Smooth muscle cell (in vitro differentiated cells): ENCODE results near the gene OR52A1. TPM values are rescaled to one million over a fixed set of nuclear protein-coding genes. Genes with fewer than 3 reads are reported as not detected.

Experiments used
- DNase-seq: peaks from one replicate; lab custom pipeline; 2025; ENCODE audit not compliant: unreplicated experiment; lab: John Stamatoyannopoulos, UW
- H2AFZ ChIP-seq: fragments of 200-600 bp; sonication (generic); 2 replicates; pipeline ENCODE4 v1.6.0; 2016; ENCODE audit warnings: antibody characterized with exemption, low read depth, mild to moderate bottlenecking
- H3F3A ChIP-seq: fragments of 200-600 bp; sonication (generic); 2 replicates; pipeline ENCODE4 v1.6.0; 2017; ENCODE audit warnings: antibody characterized with exemption, low read depth
- H3K27ac ChIP-seq: fragments of 200-600 bp; sonication (generic); 2 replicates; pipeline ENCODE4 v1.5.1; 2016; ENCODE audit warnings: low read depth, mild to moderate bottlenecking
- H3K27me3 ChIP-seq: fragments of 200-600 bp; sonication (generic); 2 replicates; pipeline ENCODE4 v1.6.1; 2016; ENCODE audit warnings: low read depth, mild to moderate bottlenecking
- H3K36me3 ChIP-seq: fragments of 200-600 bp; sonication (generic); 2 replicates; pipeline ENCODE4 v1.5.1; 2016; ENCODE audit warnings: low read depth
- H3K4me1 ChIP-seq: fragments of 200-600 bp; sonication (generic); 2 replicates; pipeline ENCODE4 v1.5.1; 2016; ENCODE audit warnings: low read depth
- H3K4me2 ChIP-seq: fragments of 200-600 bp; sonication (generic); 2 replicates; pipeline ENCODE4 v1.6.0; 2016; ENCODE audit warnings: mild to moderate bottlenecking
- H3K4me3 ChIP-seq: fragments of 200-600 bp; sonication (generic); 2 replicates; pipeline ENCODE4 v1.5.1; 2016; ENCODE audit warnings: mild to moderate bottlenecking
- H3K79me2 ChIP-seq: fragments of 200-600 bp; sonication (generic); 2 replicates; pipeline ENCODE4 v1.6.0; 2016; ENCODE audit warnings: low read depth, mild to moderate bottlenecking
- H3K9ac ChIP-seq: fragments of 200-600 bp; sonication (generic); 2 replicates; pipeline ENCODE4 v1.6.0; 2016; ENCODE audit warnings: low read depth
- H3K9me3 ChIP-seq: fragments of 200-600 bp; sonication (generic); replicated peaks from 2 replicates; pipeline ENCODE4 v1.5.1; 2016; ENCODE audit warnings: low read depth
- H4K20me1 ChIP-seq: fragments of 200-600 bp; sonication (generic); 2 replicates; pipeline ENCODE4 v1.6.0; 2016; ENCODE audit warnings: low read depth
- WGBS: methylation state at CpG from one replicate; pipeline ENCODE4 v1.1.7; 2016; ENCODE audit warnings: low lambda C conversion rate; 5-methylcytosine and 5-hydroxymethylcytosine counted together
- polyA plus RNA-seq: library from polyadenylated mRNA; unstranded; fragments of >200 nt; fragmentation: Nextera tagmentation; extraction: Ambion mirVana; gene quantifications from 2 replicates; pipeline ENCODE4 v1.2.1, GENCODE V29; 2016
- total RNA-seq: library from RNA; depleted of rRNA; stranded (reverse); fragments of >200 nt; gene quantifications from 2 replicates; pipeline ENCODE4 v1.2.3, GENCODE V29; 2014
- TF ChIP-seq, protein P1 (sequence below): fragments of 200-600 bp; sonication (generic); IDR thresholded peaks from 2 replicates; pipeline ENCODE4 v1.5.1; 2017; ENCODE audit warnings: borderline replicate concordance, mild to moderate bottlenecking, antibody characterized with exemption; ENCODE audit not compliant: insufficient read depth, poor library complexity, severe bottlenecking

The OR52A1 gene
- total and polyA plus RNA-seq, 2 experiments from 2014 or later: not detected

DNA sequence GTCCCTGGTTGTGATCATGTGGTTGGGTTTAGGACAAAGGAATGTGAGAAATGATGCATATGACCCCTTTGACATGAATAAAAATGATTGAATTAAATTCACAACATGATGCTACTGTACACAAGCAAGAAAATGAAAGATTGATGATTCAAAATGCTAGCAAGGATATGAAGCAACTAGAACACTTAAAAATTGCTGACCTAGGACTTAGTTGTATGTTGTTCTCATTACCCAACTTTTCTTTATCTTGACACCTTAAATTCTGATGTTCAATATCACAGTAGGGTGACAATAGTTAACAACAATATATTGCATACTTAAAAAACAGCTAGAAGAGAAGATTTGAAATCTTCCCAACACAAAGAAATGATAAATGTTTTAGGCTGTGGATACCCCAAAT lies 37.0 kb downstream of the OR52A1 start:
- no peak overlapping the region for H2AFZ ChIP-seq

DNA sequence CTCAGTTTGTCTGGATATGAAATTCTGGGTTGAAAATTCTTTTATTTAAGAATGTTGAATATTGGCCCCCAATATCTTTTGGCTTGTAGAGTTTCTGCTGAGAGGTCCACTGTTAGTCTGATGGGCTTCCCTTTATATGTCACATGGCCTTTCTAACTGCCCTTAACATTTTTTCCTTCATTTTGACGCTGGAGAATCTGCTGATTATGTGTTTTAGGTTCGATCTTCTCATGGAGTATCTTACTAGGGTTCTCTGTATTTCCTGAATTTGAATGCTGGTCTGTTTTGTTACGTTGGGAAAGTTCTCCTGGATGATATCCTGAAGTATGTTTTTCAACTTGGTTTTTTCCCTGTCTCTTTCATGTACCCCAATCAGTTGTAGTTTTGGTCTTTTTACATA lies 39.2 kb downstream of the OR52A1 start:
- 86% methylated on average over 3 of the region's 3 CpGs for WGBS
- TF ChIP-seq, protein P1, sequence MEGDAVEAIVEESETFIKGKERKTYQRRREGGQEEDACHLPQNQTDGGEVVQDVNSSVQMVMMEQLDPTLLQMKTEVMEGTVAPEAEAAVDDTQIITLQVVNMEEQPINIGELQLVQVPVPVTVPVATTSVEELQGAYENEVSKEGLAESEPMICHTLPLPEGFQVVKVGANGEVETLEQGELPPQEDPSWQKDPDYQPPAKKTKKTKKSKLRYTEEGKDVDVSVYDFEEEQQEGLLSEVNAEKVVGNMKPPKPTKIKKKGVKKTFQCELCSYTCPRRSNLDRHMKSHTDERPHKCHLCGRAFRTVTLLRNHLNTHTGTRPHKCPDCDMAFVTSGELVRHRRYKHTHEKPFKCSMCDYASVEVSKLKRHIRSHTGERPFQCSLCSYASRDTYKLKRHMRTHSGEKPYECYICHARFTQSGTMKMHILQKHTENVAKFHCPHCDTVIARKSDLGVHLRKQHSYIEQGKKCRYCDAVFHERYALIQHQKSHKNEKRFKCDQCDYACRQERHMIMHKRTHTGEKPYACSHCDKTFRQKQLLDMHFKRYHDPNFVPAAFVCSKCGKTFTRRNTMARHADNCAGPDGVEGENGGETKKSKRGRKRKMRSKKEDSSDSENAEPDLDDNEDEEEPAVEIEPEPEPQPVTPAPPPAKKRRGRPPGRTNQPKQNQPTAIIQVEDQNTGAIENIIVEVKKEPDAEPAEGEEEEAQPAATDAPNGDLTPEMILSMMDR: no peak

More for the DNA sequence above, 37.0 kb downstream of the OR52A1 start:
- Histone ChIP-seq H3K4me2 (no peak overlapping the region), H3K27ac (no peak overlapping the region), H3K36me3 (no peaks in the 10 kb centered on the region), H3K9me3 (no peaks in the 10 kb centered on the region), H3K4me3 (no peak overlapping the region), H4K20me1 (no peaks in the 10 kb centered on the region), H3K79me2 (no peaks in the 10 kb centered on the region), H3F3A (no peaks in the 10 kb centered on the region), H3K4me1 (no peaks in the 10 kb centered on the region), H3K9ac (no peak overlapping the region), H3K27me3 (no peaks in the 10 kb centered on the region)
- TF ChIP-seq, protein P1: no peak
- no peak for DNase-seq

DNA sequence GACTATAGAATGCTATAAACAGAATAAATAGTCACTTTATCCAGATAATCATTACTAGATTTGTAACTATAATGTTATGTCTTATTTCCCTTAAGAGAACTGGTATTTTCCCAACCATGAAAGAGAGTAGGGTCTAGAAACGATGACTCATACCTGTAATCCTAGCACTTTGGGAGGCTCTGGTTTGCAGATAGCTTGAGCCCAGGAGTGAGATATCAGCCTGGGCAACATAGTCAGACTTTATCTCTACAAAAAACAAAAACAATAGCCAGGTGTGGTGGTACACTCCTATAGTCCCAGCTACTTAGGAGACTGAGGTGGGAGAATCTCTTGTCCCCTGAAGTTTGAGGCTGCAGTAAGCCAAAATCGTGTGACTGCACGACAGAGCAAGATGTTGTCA lies 47.3 kb downstream of the OR52A1 start:
- Histone ChIP-seq H4K20me1 (no peaks in the 10 kb centered on the region), H3K27ac (no peak overlapping the region), H3K79me2 (no peaks in the 10 kb centered on the region), H3K27me3 (no peaks in the 10 kb centered on the region), H3K9me3 (no peaks in the 10 kb centered on the region), H3K4me3 (no peak overlapping the region), H3K4me1 (no peaks in the 10 kb centered on the region), H3K4me2 (no peak overlapping the region), H2AFZ (no peak overlapping the region), H3K9ac (no peak overlapping the region), H3K36me3 (no peaks in the 10 kb centered on the region), H3F3A (no peaks in the 10 kb centered on the region)
- TF ChIP-seq, protein P1: no peak
- DNase-seq: no peak
- WGBS: 72% methylated on average over 3 of the region's 3 CpGs

More for the DNA sequence above, 39.2 kb downstream of the OR52A1 start:
- no peaks in the 10 kb centered on the region for H3K9me3 ChIP-seq
- H3K36me3 ChIP-seq: no peaks in the 10 kb centered on the region
- no peaks in the 10 kb centered on the region for H4K20me1 ChIP-seq
- H3K4me3 ChIP-seq: no peak overlapping the region
- DNase-seq: no peak
- no peaks in the 10 kb centered on the region for H3K4me1 ChIP-seq
- H3K9ac ChIP-seq: no peak overlapping the region
- H3K27me3 ChIP-seq: no peaks in the 10 kb centered on the region
- no peak overlapping the region for H2AFZ ChIP-seq
- no peak overlapping the region for H3K27ac ChIP-seq
- no peaks in the 10 kb centered on the region for H3K79me2 ChIP-seq
- no peaks in the 10 kb centered on the region for H3F3A ChIP-seq
- H3K4me2 ChIP-seq: no peak overlapping the region

DNA sequence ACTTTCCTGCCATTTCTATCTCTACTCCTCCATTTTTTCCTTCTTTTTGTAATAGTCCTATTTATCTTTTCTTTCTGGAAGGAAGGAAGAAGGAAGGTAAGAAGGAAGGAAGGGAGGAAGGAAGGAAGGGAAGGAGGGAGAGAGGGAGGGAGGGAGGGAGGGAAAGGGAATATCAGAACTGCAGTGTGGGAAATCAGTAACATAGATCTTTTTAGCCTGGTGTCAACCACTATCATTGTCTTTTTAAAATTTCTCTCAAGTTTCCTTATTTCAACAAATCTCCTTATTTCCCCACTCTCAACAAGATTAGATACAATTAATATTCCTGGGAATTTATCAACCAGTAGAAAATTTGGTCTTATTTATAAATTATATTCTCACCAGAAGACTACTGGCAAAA lies 51.5 kb downstream of the OR52A1 start:
- H3K36me3 ChIP-seq: no peaks in the 10 kb centered on the region
- TF ChIP-seq, protein P1: no peak
- no peaks in the 10 kb centered on the region for H3F3A ChIP-seq
- H3K79me2 ChIP-seq: no peaks in the 10 kb centered on the region
- H4K20me1 ChIP-seq: no peaks in the 10 kb centered on the region
- no peak overlapping the region for H3K4me2 ChIP-seq
- no peaks in the 10 kb centered on the region for H3K4me1 ChIP-seq
- H3K9me3 ChIP-seq: no peaks in the 10 kb centered on the region
- H3K27me3 ChIP-seq: no peaks in the 10 kb centered on the region
- H2AFZ ChIP-seq: no peak overlapping the region
- H3K9ac ChIP-seq: no peak overlapping the region
- DNase-seq: no peak
- H3K27ac ChIP-seq: no peak overlapping the region
- H3K4me3 ChIP-seq: no peak overlapping the region
